ENCODE measurements around the gene SRRM4. TPM values are rescaled to one million over a fixed set of nuclear protein-coding genes. Genes with fewer than 3 reads are reported as not detected.

Gene SRRM4
- total and polyA plus RNA-seq, 2 experiments from 2014 or later = 0.53 to 0.63 TPM

DNA sequence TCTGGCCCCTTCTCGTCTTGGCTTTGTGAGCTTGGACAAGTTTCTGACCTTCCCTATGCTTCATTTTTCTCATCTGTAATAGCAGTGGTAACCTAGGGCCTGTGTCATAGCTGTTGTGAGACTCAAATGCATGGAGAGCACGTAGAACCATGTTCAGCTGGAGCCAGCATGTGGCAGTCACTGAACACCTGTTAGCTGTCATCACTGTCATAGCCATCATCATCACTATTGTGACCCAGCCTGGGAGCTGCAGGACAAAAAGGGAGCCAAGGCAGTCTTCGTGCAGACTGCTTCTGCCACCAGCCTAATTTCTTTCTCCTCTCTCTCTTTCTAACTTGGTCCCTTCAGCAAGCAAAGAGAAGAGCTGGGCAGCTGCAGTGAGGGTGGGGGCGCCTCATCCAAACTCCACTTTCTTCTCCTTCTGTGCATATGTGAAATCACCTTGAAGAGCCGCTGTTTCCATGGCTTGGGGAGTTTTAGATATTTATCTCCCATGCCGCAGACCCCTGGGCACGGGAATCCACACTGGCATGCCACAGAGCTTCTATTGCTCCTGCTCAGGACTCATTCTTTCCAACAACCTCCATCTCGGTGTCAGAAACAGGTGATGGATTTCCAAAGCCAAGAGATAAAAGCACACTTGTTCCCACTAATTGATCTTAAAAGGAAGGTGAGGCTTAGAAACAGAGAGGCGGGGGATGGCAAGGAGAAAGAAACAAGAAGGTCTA, 87.0 kb downstream of the SRRM4 start (continued):
- no peak for TF ChIP-seq POLR2AphosphoS5 (IDR thresholded peaks at IDR 0.05; ENCODE audit: low read depth)

DNA sequence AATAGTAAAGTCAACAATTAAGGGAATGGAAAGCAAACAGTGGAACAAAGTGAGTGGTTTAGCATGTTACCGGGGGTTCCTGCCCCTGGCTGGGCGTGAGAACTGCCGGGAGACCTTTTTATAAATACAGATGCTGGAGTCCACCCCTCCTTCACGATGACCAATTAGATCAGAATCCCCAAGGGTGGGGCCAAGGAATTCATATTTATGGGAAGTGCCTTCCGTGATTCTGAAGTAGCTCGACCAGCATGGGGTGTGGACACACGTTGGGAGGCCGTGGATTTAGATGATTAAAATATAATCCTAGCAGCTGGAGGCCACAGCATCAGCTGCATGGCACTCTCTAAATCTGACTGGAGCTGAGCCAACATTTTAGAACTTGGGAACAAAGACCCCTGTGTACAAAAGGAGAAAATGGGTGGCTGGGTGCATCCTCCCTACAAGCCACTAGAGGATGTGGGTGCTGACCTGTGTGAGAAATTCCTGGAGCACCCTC, 87.9 kb downstream of the SRRM4 start:
- Mint-ChIP-seq H3K4me1 (peaks cover 14% of the 10 kb centered on the region), H3K27ac (no peak overlapping the region), H3K36me3 (ENCODE audit: low read depth) (no peaks in the 10 kb centered on the region), H3K9me3 (no peaks in the 10 kb centered on the region), H3K4me3 (no peak overlapping the region), H3K27me3 (ENCODE audit: insufficient read depth, low read depth, poor library complexity) (peaks cover 5% of the 10 kb centered on the region)
- Histone ChIP-seq H3K27me3 (ENCODE audit: insufficient read depth) (no peaks in the 10 kb centered on the region), H3K4me3 (no peak overlapping the region), H3K36me3 (ENCODE audit: insufficient read depth) (no peaks in the 10 kb centered on the region), H3K4me2 (no peak overlapping the region), H3K9me2 (ENCODE audit: insufficient read depth) (0 out of 2 replicates have a peak, but pooled peaks cover 3% of the 10 kb centered on the region), H3K4me1 (ENCODE audit: insufficient read depth) (peaks cover 9% of the 10 kb centered on the region), H3K27ac (ENCODE audit: low read depth) (no peak overlapping the region), H3F3A (replicated peaks; ENCODE audit: low read depth) (no peaks in the 10 kb centered on the region), H3K79me2 (replicated peaks; ENCODE audit: insufficient read depth) (no peaks in the 10 kb centered on the region), H2AFZ (no peak overlapping the region), H4K20me1 (replicated peaks; ENCODE audit: insufficient read depth) (peaks cover 3% of the 10 kb centered on the region; the same call in 1 of the 2 replicates)
- ATAC-seq (peak; percentile 60), DNase-seq (ENCODE audit: low spot score) (peak; percentile 14)
- no peak for TF ChIP-seq NANOG (IDR thresholded peaks at IDR 0.05; ENCODE audit: borderline replicate concordance)
- TF ChIP-seq, protein P1, sequence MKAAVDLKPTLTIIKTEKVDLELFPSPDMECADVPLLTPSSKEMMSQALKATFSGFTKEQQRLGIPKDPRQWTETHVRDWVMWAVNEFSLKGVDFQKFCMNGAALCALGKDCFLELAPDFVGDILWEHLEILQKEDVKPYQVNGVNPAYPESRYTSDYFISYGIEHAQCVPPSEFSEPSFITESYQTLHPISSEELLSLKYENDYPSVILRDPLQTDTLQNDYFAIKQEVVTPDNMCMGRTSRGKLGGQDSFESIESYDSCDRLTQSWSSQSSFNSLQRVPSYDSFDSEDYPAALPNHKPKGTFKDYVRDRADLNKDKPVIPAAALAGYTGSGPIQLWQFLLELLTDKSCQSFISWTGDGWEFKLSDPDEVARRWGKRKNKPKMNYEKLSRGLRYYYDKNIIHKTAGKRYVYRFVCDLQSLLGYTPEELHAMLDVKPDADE (IDR thresholded peaks at IDR 0.05) = no peak
- TF ChIP-seq, protein P2, sequence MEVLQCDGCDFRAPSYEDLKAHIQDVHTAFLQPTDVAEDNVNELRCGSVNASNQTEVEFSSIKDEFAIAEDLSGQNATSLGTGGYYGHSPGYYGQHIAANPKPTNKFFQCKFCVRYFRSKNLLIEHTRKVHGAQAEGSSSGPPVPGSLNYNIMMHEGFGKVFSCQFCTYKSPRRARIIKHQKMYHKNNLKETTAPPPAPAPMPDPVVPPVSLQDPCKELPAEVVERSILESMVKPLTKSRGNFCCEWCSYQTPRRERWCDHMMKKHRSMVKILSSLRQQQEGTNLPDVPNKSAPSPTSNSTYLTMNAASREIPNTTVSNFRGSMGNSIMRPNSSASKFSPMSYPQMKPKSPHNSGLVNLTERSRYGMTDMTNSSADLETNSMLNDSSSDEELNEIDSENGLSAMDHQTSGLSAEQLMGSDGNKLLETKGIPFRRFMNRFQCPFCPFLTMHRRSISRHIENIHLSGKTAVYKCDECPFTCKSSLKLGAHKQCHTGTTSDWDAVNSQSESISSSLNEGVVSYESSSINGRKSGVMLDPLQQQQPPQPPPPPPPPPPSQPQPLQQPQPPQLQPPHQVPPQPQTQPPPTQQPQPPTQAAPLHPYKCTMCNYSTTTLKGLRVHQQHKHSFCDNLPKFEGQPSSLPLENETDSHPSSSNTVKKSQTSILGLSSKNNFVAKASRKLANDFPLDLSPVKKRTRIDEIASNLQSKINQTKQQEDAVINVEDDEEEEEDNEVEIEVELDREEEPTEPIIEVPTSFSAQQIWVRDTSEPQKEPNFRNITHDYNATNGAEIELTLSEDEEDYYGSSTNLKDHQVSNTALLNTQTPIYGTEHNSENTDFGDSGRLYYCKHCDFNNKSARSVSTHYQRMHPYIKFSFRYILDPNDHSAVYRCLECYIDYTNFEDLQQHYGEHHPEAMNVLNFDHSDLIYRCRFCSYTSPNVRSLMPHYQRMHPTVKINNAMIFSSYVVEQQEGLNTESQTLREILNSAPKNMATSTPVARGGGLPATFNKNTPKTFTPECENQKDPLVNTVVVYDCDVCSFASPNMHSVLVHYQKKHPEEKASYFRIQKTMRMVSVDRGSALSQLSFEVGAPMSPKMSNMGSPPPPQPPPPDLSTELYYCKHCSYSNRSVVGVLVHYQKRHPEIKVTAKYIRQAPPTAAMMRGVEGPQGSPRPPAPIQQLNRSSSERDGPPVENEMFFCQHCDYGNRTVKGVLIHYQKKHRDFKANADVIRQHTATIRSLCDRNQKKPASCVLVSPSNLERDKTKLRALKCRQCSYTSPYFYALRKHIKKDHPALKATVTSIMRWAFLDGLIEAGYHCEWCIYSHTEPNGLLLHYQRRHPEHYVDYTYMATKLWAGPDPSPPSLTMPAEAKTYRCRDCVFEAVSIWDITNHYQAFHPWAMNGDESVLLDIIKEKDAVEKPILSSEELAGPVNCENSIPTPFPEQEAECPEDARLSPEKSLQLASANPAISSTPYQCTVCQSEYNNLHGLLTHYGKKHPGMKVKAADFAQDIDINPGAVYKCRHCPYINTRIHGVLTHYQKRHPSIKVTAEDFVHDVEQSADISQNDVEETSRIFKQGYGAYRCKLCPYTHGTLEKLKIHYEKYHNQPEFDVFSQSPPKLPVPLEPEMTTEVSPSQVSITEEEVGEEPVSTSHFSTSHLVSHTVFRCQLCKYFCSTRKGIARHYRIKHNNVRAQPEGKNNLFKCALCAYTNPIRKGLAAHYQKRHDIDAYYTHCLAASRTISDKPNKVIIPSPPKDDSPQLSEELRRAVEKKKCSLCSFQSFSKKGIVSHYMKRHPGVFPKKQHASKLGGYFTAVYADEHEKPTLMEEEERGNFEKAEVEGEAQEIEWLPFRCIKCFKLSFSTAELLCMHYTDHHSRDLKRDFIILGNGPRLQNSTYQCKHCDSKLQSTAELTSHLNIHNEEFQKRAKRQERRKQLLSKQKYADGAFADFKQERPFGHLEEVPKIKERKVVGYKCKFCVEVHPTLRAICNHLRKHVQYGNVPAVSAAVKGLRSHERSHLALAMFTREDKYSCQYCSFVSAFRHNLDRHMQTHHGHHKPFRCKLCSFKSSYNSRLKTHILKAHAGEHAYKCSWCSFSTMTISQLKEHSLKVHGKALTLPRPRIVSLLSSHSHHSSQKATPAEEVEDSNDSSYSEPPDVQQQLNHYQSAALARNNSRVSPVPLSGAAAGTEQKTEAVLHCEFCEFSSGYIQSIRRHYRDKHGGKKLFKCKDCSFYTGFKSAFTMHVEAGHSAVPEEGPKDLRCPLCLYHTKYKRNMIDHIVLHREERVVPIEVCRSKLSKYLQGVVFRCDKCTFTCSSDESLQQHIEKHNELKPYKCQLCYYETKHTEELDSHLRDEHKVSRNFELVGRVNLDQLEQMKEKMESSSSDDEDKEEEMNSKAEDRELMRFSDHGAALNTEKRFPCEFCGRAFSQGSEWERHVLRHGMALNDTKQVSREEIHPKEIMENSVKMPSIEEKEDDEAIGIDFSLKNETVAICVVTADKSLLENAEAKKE (CRISPR knock-in tag; IDR thresholded peaks at IDR 0.05) = no peak
